A549 (cell line): ENCODE data around the gene ARHGAP26. TPM values are rescaled to one million over a fixed set of nuclear protein-coding genes. Genes with fewer than 3 reads are reported as not detected.

ENCODE experiments used
- ATAC-seq, 2 experiments: fragments of 200-7000 bp in 1 of 2; fragments of >200 bp in 1 of 2; cut with Nextera tagmentation in 1 of 2; cut with Tn5 transposase in 1 of 2; 3 replicates each; pipeline versions ENCODE4 v1.8.0 to v1.9.1; 2018 to 2020; ENCODE audit warnings: mild to moderate bottlenecking in 1 of 2, moderate library complexity in 1 of 2
- CTCF ChIA-PET: fragments of 300-600 bp; sonication (Branson Sonifier 250); formaldehyde crosslinking; extraction: SDS; loops from one replicate; lab custom pipeline; 2021; ENCODE audit warnings: antibody characterized with exemption, inconsistent platforms; lab: Yijun Ruan, JAX
- POLR2A ChIA-PET: fragments of 350-600 bp; formaldehyde crosslinking; extraction: SDS; loops from one replicate; lab custom pipeline; 2021; ENCODE audit warnings: antibody characterized with exemption, inconsistent platforms; lab: Yijun Ruan, JAX
- DNase-seq, 2 experiments: peaks; one replicate each; pipeline versions ENCODE4 v3.0.0 to v3.0.0-alpha.2; 2011 to 2016; ENCODE audit warnings: low read depth in 1 of 2, low spot score in 1 of 2
- FAIRE-seq: peaks from 2 replicates; lab custom pipeline; 2011; peaks lifted over from hg19 to GRCh38; lab: Jason Lieb, UNC
- H3K27ac ChIP-seq, 2 experiments: fragments of >200 bp; sonication (Bioruptor Twin); formaldehyde crosslinking; 3 replicates each; pipeline ENCODE4 v1.5.1; 2016 to 2017
- H3K4me1 ChIP-seq: fragments of >200 bp; sonication (Bioruptor Twin); formaldehyde crosslinking; 3 replicates; pipeline ENCODE4 v1.6.1; 2016
- H3K4me2 ChIP-seq: fragments of >200 bp; sonication (Bioruptor Twin); formaldehyde crosslinking; 3 replicates; pipeline ENCODE4 v1.6.1; 2016
- H3K4me3 ChIP-seq: fragments of >200 bp; sonication (Bioruptor Twin); formaldehyde crosslinking; 3 replicates; pipeline ENCODE4 v1.5.1; 2016
- H3K9me3 ChIP-seq: fragments of >200 bp; sonication (Bioruptor Twin); formaldehyde crosslinking; 3 replicates; pipeline ENCODE4 v1.6.1; 2016
- CBX8 ChIP-seq: fragments of 200-600 bp; sonication (generic); IDR thresholded peaks from 2 replicates; pipeline ENCODE4 v1.6.1; 2016
- CHD2 ChIP-seq: fragments of 150-350 bp; IDR thresholded peaks from 2 replicates; pipeline ENCODE4 v1.6.1; 2014; ENCODE audit warnings: low read length; ENCODE audit not compliant: partially characterized antibody
- ESRRA ChIP-seq: fragments of 150-350 bp; IDR thresholded peaks from 2 replicates; pipeline ENCODE4 v1.6.1; 2014; ENCODE audit warnings: mild to moderate bottlenecking, low read length, borderline replicate concordance
- FOSL2 ChIP-seq, 2 experiments: fragments of 450-650 bp in 1 of 2; fragments of >200 bp in 1 of 2; sonication (Bioruptor Twin) in 1 of 2; formaldehyde crosslinking; IDR thresholded peaks; 2 replicates each; pipeline versions ENCODE4 v1.5.0 to v1.6.1; 2016 to 2020; ENCODE audit warnings: mild to moderate bottlenecking in 1 of 2, moderate library complexity in 1 of 2
- FOXS1 ChIP-seq: fragments of 250-450 bp; sonication (Bioruptor Pico); IDR thresholded peaks from 2 replicates; pipeline ENCODE4 v1.5.0; 2020; ENCODE audit warnings: mild to moderate bottlenecking, moderate library complexity
- GATA3 ChIP-seq: IDR thresholded peaks from 2 replicates; pipeline ENCODE4 v1.6.1; 2012; ENCODE audit warnings: borderline replicate concordance
- HEYL ChIP-seq: fragments of 250-450 bp; sonication (Bioruptor Pico); IDR thresholded peaks from 2 replicates; pipeline ENCODE4 v1.8.0; 2021; ENCODE audit warnings: mild to moderate bottlenecking, moderate library complexity
- HOXB13 ChIP-seq: fragments of 250-450 bp; sonication (Bioruptor Pico); IDR thresholded peaks from 2 replicates; pipeline ENCODE4 v1.5.0; 2020; ENCODE audit warnings: low read depth, mild to moderate bottlenecking, moderate library complexity
- JUNB ChIP-seq: fragments of >200 bp; sonication (Bioruptor Twin); formaldehyde crosslinking; IDR thresholded peaks from 2 replicates; pipeline ENCODE4 v1.6.1; 2016
- NFE2L2 ChIP-seq: fragments of 150-350 bp; conservative IDR thresholded peaks from 2 replicates; pipeline ENCODE4 v1.6.1; 2014; ENCODE audit warnings: low read length
- POLR2A ChIP-seq: IDR thresholded peaks from 2 replicates; pipeline ENCODE4 v1.6.1; 2012; ENCODE audit warnings: mild to moderate bottlenecking, low read length
- RNF2 ChIP-seq: fragments of 200-600 bp; sonication (generic); IDR thresholded peaks from 2 replicates; pipeline ENCODE4 v1.6.1; 2016; ENCODE audit warnings: low read depth, mild to moderate bottlenecking, antibody characterized with exemption, moderate library complexity, borderline replicate concordance
- SREBF2 ChIP-seq: fragments of 450-650 bp; IDR thresholded peaks from 2 replicates; pipeline ENCODE4 v1.6.1; 2014; ENCODE audit warnings: mild to moderate bottlenecking, moderate library complexity
- TP53 ChIP-seq: fragments of 250-450 bp; sonication (Bioruptor Pico); IDR thresholded peaks from 2 replicates; pipeline ENCODE4 v1.5.0; 2021; ENCODE audit warnings: mild to moderate bottlenecking, moderate library complexity
- ZC3H11A ChIP-seq: fragments of 450-650 bp; IDR thresholded peaks from 2 replicates; pipeline ENCODE4 v1.6.1; 2014; ENCODE audit warnings: antibody characterized with exemption, mild to moderate bottlenecking
- WGBS: methylation state at CpG from one replicate; pipeline ENCODE4 v1.1.6; 2017; ENCODE audit errors: missing lambda C conversion rate; 5-methylcytosine and 5-hydroxymethylcytosine counted together
- polyA plus RNA-seq, 4 experiments: library from polyadenylated mRNA; depleted of rRNA in 3 of 4; stranded (reverse); fragments of >200 nt; fragmentation: RNase III in 1 of 4; extraction: RNeasy Plus Mini Kit Qiagen cat#74134 plus additional on column Dnase treatment in 1 of 4; gene quantifications; 2 replicates in 3 of 4; 3 replicates in 1 of 4; pipeline ENCODE4 v1.2.3, GENCODE V29; 2011 to 2017

The ARHGAP26 gene
- polyA plus RNA-seq, 2 of the 4 experiments (the other 2 are of a cell fraction): 6.6 to 19.1 TPM

DNA sequence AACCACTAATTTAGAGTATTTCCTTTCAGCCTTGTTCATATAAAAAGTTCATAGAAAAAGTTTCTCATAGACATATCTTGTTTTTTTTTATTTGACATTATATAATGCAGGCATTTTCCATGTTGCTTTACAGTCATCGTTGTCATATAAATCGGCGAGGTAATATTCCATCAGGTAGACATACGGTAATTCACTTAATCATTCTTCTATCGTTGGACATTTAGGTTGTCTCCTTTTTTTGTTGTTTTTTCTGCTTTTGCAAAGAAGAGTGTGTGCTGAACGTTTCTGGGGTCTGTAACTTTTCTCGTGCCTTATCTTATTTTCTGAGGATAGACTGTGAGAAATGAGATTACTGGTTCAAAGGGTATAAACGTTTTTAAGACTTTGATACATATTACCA, 283.6 kb downstream of the ARHGAP26 start (continued):
- TF ChIP-seq HOXB13 (CRISPR knock-in tag): no peak

DNA sequence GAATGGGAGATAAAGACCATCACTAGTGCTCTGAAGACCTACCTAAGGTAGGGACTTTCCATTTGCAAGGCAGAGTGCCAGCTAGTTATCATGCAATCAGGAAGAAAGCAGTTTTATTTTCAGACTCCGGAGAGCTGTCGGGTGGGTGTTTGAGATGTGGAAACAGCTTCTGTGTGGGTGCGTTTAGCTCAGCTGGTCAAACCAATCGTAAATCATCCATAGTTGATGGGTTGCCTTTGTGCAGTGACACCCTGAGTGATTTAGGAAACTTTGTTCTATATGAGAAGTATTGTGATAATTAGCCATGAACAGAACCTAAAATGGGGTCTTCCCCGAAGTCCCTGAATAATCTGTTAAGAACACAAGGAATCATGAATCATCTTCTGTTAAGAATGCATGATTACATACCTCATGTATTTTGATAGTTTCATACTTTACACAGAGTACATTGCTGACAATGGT, 284.3 kb downstream of the ARHGAP26 start:
- CTCF ChIA-PET: interaction anchor here (0.6 to 1.0 kb wide), 2 partner anchors 50 to 1137 kb away, joined by 3 read pairs; no protein-coding TSS in a partner anchor
- POLR2A ChIA-PET: no interaction called here
- no peak for FAIRE-seq
- H3K4me3 ChIP-seq: no peak overlapping the region
- peak overlapping the region in 1 of 2 experiments; percentile 11; a peak in 2 of 6 replicates for H3K27ac ChIP-seq
- DNase-seq: no peak
- peak in 1 of 2 experiments; percentile 47; a peak in 3 of 6 replicates for ATAC-seq
- H3K4me2 ChIP-seq: peak overlapping the region; percentile 12; the same call in 1 of the 3 replicates
- peaks cover 24% of the 10 kb centered on the region for H3K4me1 ChIP-seq
- TF ChIP-seq FOXS1 (no peak; the same call in 1 of the 2 replicates), POLR2A (no peak), FOSL2 (IDR thresholded peaks at IDR 0.05) (no peak), FOSL2 (CRISPR knock-in tag; IDR thresholded peaks at IDR 0.05) (0 out of 2 replicates have a peak, but pooled peaks have one; percentile 12), ESRRA (no peak), NFE2L2 (no peak)
- TF ChIP-seq, all 56 proteins: peak for 1
- no peaks in the 10 kb centered on the region for H3K9me3 ChIP-seq
- 65% methylated on average over 5 of the region's 5 CpGs for WGBS

DNA sequence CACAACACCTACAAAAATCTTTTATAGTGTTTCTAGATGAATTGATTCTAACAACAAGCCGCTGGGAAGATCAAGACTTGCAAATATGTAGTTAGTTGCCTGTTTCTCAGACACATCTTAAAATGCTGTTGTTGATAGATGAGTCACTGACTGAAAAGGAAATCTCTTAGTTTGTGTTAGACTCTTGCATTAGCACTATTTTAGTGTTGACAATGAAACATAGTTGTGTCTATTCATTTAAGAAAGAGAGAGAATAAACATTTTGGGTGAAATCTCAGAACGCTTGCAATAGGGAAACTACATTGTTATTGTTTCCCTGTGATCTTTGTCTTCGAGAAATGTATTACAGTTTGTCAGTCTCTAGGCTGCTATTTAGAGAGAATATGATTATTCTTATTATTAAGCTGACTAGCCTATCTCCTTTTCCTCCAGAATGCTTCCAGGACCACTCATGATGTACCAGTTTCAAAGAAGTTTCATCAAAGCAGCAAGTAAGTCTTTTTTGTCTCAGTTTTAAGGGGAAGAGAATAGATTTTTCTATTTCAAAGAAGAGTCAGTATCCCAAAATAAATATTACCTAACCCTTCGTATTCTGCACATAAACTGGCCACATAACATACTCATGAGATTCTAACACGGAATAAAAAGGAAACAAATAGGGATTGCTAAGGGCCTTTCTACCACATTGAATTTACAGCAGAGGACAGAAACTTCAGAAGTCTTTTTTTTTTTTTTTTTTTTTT, 285.6 kb downstream of the ARHGAP26 start:
- POLR2A ChIA-PET: no interaction called here
- WGBS: 72% methylated on average over 5 of the region's 5 CpGs
- Histone ChIP-seq H3K4me1 (peaks cover 35% of the 10 kb centered on the region), H3K27ac (no peak overlapping the region), H3K4me2 (no peak overlapping the region), H3K4me3 (no peak overlapping the region), H3K9me3 (no peaks in the 10 kb centered on the region)
- no peak for TF ChIP-seq HEYL
- no peak for TF ChIP-seq FOSL2 (IDR thresholded peaks at IDR 0.05)
- TF ChIP-seq FOSL2 (CRISPR knock-in tag; IDR thresholded peaks at IDR 0.05): 0 out of 2 replicates have a peak, but pooled peaks have one; percentile 41
- DNase-seq (no peak), FAIRE-seq (no peak), ATAC-seq (no peak)
- CTCF ChIA-PET: no interaction called here

DNA sequence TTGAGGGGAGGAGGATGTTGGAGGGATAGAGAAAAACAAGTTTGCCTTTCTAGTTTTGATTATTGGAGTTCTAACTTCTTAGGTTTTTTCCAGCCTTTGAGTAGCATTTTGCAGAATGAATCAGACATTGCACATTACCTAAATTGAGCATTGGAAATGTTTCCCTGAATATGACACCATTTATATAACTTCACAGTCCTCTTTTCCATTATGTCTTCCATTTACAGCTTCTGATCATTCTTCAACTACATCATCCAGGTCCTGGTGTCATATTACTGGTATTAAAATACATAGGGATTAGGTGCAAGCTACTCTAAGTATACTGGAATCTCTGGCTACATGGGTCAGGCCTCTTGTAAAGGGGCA, 286.1 kb downstream of the ARHGAP26 start:
- H3K4me2 ChIP-seq: no peak overlapping the region
- ChIA-PET POLR2A (no interaction called here), CTCF (no interaction called here)
- H3K4me3 ChIP-seq: no peak overlapping the region
- DNase-seq: no peak
- no peaks in the 10 kb centered on the region for H3K9me3 ChIP-seq
- TF ChIP-seq CHD2 (no peak), CBX8 (no peak), SREBF2 (no peak)
- no peak overlapping the region for H3K27ac ChIP-seq
- no peak for FAIRE-seq
- no peak for ATAC-seq
- H3K4me1 ChIP-seq: peaks cover 38% of the 10 kb centered on the region

DNA sequence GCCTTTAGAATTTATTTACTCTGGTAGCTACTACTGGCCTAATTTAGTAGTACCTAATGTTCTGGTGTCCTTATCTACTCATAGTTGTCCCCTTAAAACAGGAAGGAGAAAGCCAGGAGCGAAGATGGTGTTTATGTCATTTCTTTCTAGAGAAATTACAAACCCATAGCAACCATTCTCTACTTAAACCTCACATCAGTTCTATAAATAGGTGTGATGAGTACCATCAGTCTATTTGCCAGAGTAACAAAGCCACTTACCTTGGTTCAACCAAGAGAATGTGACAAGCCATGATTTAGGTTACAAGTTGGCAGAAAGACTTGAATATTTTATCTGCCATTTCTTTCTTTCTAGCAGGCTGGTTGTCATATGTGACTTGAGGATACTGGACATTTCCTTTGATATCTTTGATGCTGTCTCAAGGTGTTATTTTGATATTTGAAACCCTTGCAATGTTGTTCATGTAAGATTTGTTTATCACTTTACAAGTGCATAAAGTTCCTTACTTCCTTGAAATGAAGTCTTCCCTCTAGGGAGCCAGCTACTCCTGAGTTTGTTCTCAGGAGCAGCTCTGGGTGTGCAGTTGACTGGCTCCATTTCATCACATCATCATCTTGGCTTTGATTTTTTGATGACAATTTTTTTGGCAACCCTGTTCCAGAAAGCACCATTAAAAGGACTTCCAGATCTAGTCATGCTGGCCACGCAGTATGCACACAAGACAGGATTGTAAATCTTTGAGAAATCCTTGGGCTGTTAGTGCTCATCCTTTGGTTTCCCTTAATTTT, 286.8 kb downstream of the ARHGAP26 start:
- peaks cover 38% of the 10 kb centered on the region for H3K4me1 ChIP-seq
- H3K27ac ChIP-seq: no peak overlapping the region
- H3K4me2 ChIP-seq: no peak overlapping the region
- no peaks in the 10 kb centered on the region for H3K9me3 ChIP-seq
- WGBS: 86% methylated on average over 2 of the region's 2 CpGs
- ATAC-seq (no peak), DNase-seq (no peak), FAIRE-seq (no peak)
- POLR2A ChIA-PET: no interaction called here
- TF ChIP-seq JUNB (no peak), TP53 (CRISPR knock-in tag) (no peak), GATA3 (no peak), FOXS1 (no peak), POLR2A (no peak), RNF2 (no peak), ZC3H11A (no peak)
- CTCF ChIA-PET: no interaction called here
- H3K4me3 ChIP-seq: no peak overlapping the region
